ENCODE results near the gene TNFRSF19.

The TNFRSF19 gene

DNA sequence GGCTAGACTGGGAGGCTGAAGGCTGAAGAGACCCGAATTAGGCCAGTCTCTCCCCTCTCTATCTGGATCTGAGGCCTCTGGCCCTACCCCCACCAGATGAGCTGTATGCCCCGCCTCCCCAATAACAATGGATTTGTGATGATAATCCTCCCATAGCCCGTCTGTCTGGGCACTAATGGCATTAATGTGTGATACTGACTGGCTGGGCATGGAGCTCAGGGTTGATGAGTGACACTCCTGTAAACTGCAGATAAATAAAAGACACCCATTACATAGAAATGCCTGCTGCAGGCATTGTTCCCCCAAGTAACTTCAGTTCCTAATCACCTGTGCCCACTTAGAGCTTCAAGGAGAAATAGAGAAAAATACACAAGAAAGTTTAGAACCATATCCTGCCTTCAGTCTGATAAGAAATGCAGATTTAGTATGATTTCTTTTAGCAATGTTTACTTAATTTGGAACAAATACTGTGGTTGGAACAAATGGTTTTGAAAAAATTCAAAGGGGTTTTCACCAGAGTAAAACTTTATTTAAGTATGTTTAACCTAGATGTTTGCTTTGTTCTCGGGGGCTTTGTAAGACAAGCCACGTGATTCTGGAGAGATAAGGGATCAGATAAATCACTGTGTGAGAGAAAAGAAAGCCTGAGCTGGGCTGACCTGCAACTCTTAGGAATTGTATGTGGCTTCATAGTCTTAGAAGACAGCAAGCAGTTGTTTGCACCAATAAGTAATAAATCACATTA, 60.3 kb downstream of the TNFRSF19 start:
- TF ChIP-seq, protein P1, sequence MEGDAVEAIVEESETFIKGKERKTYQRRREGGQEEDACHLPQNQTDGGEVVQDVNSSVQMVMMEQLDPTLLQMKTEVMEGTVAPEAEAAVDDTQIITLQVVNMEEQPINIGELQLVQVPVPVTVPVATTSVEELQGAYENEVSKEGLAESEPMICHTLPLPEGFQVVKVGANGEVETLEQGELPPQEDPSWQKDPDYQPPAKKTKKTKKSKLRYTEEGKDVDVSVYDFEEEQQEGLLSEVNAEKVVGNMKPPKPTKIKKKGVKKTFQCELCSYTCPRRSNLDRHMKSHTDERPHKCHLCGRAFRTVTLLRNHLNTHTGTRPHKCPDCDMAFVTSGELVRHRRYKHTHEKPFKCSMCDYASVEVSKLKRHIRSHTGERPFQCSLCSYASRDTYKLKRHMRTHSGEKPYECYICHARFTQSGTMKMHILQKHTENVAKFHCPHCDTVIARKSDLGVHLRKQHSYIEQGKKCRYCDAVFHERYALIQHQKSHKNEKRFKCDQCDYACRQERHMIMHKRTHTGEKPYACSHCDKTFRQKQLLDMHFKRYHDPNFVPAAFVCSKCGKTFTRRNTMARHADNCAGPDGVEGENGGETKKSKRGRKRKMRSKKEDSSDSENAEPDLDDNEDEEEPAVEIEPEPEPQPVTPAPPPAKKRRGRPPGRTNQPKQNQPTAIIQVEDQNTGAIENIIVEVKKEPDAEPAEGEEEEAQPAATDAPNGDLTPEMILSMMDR (IDR thresholded peaks at IDR 0.05; ENCODE audit: insufficient read depth, low read depth, low read length, missing control alignments), result no peak

DNA sequence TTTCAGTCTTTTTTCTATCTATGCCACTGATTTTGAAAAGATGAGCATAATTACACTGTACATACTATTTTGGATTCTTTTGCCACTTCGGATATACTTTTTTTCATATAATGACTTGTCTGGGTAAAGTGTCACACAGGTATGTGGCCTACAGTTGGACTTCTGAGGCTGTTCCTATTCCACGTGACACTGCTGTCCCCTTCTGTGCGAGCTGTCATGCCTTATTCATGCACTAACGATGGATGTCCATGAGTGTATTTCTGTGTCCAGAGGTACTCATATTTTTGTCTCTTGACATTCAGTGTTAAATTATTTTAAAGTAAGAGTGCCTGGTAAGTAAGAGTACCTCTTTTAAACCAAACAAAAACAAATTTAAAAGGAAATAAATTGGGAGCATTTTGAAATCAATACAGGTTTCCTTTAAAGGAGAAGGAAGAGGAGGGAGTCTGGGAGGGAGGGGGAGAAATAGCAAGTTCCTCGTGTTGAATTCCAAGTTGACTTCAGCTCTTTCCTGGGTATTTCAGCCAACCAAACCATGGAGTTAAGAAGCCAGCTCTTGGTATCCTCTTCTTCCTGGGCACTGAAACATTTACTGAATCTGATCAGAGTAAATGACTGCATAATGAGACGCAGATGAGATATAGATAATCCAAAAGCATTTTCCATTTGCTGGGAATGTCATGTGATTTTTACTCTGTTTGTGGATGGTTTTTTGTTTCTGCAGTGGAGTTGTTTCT, 61.3 kb downstream of the TNFRSF19 start:
- no peak for DNase-seq (ENCODE audit: low read depth)
- TF ChIP-seq, protein P1 (IDR thresholded peaks at IDR 0.05; ENCODE audit: insufficient read depth, low read depth, low read length, missing control alignments), result no peak
- H3K4me3 ChIP-seq (ENCODE audit: low read length), result no peak overlapping the region

More for the DNA sequence above, 60.3 kb downstream of the TNFRSF19 start:
- no peak for DNase-seq (ENCODE audit: low read depth)
- no peak overlapping the region for H3K4me3 ChIP-seq (ENCODE audit: low read length)

DNA sequence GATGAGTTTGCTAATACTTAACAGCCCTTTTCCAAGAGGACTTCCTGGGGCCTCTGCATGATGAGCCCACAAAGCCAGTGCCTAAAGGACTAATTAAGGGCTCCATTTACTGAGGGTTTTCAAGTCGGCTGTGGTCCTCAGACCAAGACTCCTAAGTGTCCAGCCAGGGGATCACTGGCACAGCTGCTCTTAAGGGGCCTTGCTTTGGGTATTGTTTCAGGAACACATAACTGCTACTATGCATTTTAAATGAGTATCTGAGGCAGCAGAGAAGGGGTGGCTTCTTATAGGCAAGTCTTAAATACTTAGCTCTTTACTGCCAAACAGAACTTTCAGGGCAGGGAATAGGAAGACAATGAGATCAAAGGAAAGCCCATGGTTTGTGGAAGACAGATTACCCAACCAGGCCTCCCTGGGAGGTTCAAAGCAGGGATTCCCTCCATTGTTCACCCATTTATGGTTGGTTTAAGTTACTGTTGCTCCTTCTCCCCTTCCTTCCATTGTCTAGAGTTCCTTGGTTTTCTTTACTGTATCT, 61.9 kb downstream of the TNFRSF19 start:
- TF ChIP-seq, protein P1 (IDR thresholded peaks at IDR 0.05; ENCODE audit: insufficient read depth, low read depth, low read length, missing control alignments), result no peak
- no peak for DNase-seq (ENCODE audit: low read depth)
- no peak overlapping the region for H3K4me3 ChIP-seq (ENCODE audit: low read length)

DNA sequence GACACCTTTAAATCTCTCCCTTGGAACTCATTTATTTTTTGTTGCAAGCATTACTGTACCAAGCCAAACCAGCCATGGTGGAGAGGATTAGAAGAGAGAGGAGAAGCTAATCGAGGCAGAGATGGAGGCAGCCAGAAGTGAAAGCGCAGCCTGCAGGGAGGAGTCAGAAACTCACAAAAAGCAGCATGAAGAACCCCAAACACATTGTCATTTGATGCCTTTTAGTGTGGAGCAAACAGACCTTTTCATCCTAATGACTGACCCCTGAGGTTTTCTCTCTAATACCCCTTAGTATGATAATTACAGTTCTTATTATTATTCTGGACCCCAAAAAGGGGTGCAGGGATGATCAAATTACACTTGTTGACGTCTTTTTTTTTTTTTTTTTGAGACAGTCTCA, 62.5 kb downstream of the TNFRSF19 start:
- no peak overlapping the region for H3K4me3 ChIP-seq (ENCODE audit: low read length)
- no peak for DNase-seq (ENCODE audit: low read depth)
- TF ChIP-seq, protein P1 (IDR thresholded peaks at IDR 0.05; ENCODE audit: insufficient read depth, low read depth, low read length, missing control alignments), result no peak

DNA sequence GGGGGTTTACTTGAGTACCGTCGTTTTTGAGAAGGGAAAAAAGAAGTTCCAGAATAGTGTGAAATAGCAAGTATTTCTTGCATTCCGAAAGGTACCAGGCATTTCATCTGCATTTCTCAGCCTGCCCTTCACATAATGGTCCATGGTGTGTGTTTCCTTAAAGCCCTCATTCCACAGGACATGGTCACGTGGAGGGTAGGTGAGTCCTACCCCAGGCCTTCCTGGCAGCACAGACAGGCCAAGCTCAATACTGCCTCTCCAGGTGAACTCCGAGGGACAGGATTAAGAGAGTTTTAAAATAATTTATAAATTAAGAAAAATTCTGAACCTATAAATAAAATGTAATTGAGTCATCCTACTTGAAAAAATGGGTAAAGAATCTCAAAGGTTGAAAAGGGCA, 64.7 kb downstream of the TNFRSF19 start:
- TF ChIP-seq, protein P1 (IDR thresholded peaks at IDR 0.05; ENCODE audit: insufficient read depth, low read depth, low read length, missing control alignments), result no peak
- no peak for DNase-seq (ENCODE audit: low read depth)
- H3K4me3 ChIP-seq (ENCODE audit: low read length), result no peak overlapping the region

DNA sequence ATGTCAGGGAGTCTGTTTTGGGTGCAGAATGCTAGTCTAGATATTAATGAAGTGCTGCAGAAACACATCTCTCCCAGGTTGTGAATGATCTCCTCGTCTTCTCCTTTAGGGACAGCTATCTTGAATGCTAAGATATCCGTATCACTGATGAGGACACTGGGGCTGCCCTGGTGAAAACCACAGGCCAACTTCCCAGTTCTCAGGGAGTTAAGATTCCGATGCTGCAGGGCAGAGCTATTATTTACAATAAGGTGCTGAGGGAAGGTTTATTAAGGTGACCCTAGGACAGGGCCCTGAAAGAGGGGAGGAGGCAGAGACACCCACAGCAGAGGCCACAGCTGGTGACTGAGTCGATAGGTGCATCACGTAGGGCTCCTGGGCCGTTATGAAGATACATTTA, 66.1 kb downstream of the TNFRSF19 start:
- DNase-seq (ENCODE audit: low read depth), result no peak
- TF ChIP-seq, protein P1 (IDR thresholded peaks at IDR 0.05; ENCODE audit: insufficient read depth, low read depth, low read length, missing control alignments), result no peak
- no peak overlapping the region for H3K4me3 ChIP-seq (ENCODE audit: low read length)
